Astrocyte (in vitro differentiated cells and primary cell): ENCODE data around the gene CHST11.

Experiments
- EZH2 ChIP-seq: IDR thresholded peaks from 2 replicates; pipeline ENCODE4 v1.6.1; 2012; ENCODE audit warnings: mild to moderate bottlenecking, low read length, inconsistent platforms; ENCODE audit not compliant: insufficient read depth
- TF ChIP-seq, protein P1 (sequence below): IDR thresholded peaks from 2 replicates; pipeline ENCODE4 v1.5.1; 2011; ENCODE audit warnings: low read depth, mild to moderate bottlenecking, inconsistent platforms, low read length, moderate library complexity; ENCODE audit not compliant: insufficient read depth

- TF ChIP-seq, protein P1, sequence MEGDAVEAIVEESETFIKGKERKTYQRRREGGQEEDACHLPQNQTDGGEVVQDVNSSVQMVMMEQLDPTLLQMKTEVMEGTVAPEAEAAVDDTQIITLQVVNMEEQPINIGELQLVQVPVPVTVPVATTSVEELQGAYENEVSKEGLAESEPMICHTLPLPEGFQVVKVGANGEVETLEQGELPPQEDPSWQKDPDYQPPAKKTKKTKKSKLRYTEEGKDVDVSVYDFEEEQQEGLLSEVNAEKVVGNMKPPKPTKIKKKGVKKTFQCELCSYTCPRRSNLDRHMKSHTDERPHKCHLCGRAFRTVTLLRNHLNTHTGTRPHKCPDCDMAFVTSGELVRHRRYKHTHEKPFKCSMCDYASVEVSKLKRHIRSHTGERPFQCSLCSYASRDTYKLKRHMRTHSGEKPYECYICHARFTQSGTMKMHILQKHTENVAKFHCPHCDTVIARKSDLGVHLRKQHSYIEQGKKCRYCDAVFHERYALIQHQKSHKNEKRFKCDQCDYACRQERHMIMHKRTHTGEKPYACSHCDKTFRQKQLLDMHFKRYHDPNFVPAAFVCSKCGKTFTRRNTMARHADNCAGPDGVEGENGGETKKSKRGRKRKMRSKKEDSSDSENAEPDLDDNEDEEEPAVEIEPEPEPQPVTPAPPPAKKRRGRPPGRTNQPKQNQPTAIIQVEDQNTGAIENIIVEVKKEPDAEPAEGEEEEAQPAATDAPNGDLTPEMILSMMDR, result no peak
- TF ChIP-seq EZH2, result no peak
Observed at GRCh38 chr12:104729091-104729490, 272.3 kb downstream of the CHST11 start.
